K562 (cell line): ENCODE data around the gene TTC8. TPM values are rescaled to one million over a fixed set of nuclear protein-coding genes. Genes with fewer than 3 reads are reported as not detected.

ENCODE experiments used
- BCLAF1 ChIP-seq, 2 experiments: fragments of 450-650 bp in 1 of 2; IDR thresholded peaks; 2 replicates each; pipeline ENCODE4 v1.6.1; 2011 to 2017; ENCODE audit warnings: low read depth in 2 of 2, antibody characterized with exemption in 1 of 2, borderline replicate concordance in 1 of 2, low read length in 1 of 2, mild to moderate bottlenecking in 1 of 2, mixed read lengths in 1 of 2; ENCODE audit not compliant: control insufficient read depth in 1 of 2
- CHD1 ChIP-seq: fragments of 200-600 bp; sonication (generic); IDR thresholded peaks from one replicate; pipeline ENCODE4 v1.6.1; 2012; ENCODE audit warnings: mild to moderate bottlenecking, moderate library complexity, low read length, inconsistent platforms
- ELK3 ChIP-seq: fragments of 450-650 bp; formaldehyde crosslinking; IDR thresholded peaks from 2 replicates; pipeline ENCODE4 v1.4.0; 2020; ENCODE audit warnings: mild to moderate bottlenecking
- IRF2 ChIP-seq: sonication (generic); formaldehyde crosslinking; IDR thresholded peaks from 2 replicates; pipeline ENCODE4 v1.8.1; 2022; ENCODE audit warnings: mild to moderate bottlenecking, missing genetic modification reagents
- MED1 ChIP-seq: sonication (generic); formaldehyde crosslinking; IDR thresholded peaks from 2 replicates; pipeline ENCODE4 v1.8.1; 2023; ENCODE audit warnings: missing genetic modification reagents, borderline replicate concordance
- PREB ChIP-seq: sonication (generic); formaldehyde crosslinking; IDR thresholded peaks from 2 replicates; pipeline ENCODE4 v1.8.1; 2023; ENCODE audit warnings: mild to moderate bottlenecking, missing genetic modification reagents
- THRAP3 ChIP-seq: fragments of 450-650 bp; IDR thresholded peaks from 2 replicates; pipeline ENCODE4 v1.6.1; 2016; ENCODE audit warnings: mild to moderate bottlenecking, inconsistent platforms, borderline replicate concordance
- ZNF174 ChIP-seq: fragments of 250-450 bp; sonication (Bioruptor Pico); IDR thresholded peaks from 2 replicates; pipeline ENCODE4 v1.4.0; 2020; ENCODE audit warnings: mild to moderate bottlenecking
- ZNF263 ChIP-seq: sonication (generic); formaldehyde crosslinking; IDR thresholded peaks from 2 replicates; pipeline ENCODE4 v1.8.0; 2022; ENCODE audit warnings: mild to moderate bottlenecking, missing genetic modification reagents, borderline replicate concordance
- ZNF354B ChIP-seq: fragments of 250-450 bp; sonication (Bioruptor Pico); IDR thresholded peaks from 2 replicates; pipeline ENCODE4 v1.4.0; 2020
- polyA plus RNA-seq, 8 experiments: library from polyadenylated mRNA; depleted of rRNA in 4 of 8; stranded (reverse) in 5 of 8; unstranded in 3 of 8; fragments of >200 nt; fragmentation: Nextera tagmentation in 2 of 8; fragmentation: Illumina TruSeq in 1 of 8; extraction: Ambion mirVana in 2 of 8; extraction: Trizol in 1 of 8; gene quantifications; 2 replicates each; pipeline versions ENCODE4 v1.2.1 to v1.2.3, GENCODE V29; 2011 to 2014; ENCODE audit warnings: inconsistent platforms in 1 of 8, missing spikeins in 1 of 8
- total RNA-seq, 7 experiments: library from RNA; depleted of rRNA in 6 of 7; stranded (reverse); fragments of >200 nt in 6 of 7; fragmentation: Illumina TruSeq in 2 of 7; extraction: Trizol in 2 of 7; gene quantifications; 2 replicates each; pipeline versions ENCODE4 v1.2.1 to v1.2.3, GENCODE V29; 2011 to 2021; ENCODE audit warnings: low replicate concordance in 1 of 7

TTC8 gene
- total and polyA plus RNA-seq, 9 of the 15 experiments (the other 6 are each of a cell fraction or from before 2014, with no cell fraction given): 7.3 to 22.7 (median 9.6) TPM

GRCh38 chr14:88792473-88793258 lies 31.8 kb upstream of the TTC8 start, which contains the start of gene EML5 (continued):
- TF ChIP-seq ELK3 (CRISPR knock-in tag) (no peak), ZNF354B (no peak), CHD1 (no peak), ZNF174 (no peak), ZNF263 (no peak), PREB (no peak), IRF2 (CRISPR knock-in tag) (no peak), BCLAF1 (IDR thresholded peaks at IDR 0.05; ENCODE audit: borderline replicate concordance in 1 of 2, control insufficient read depth in 1 of 2, low read depth in 2 of 2, low read length in 1 of 2) (no peak), MED1 (CRISPR knock-in tag) (no peak), THRAP3 (no peak)
